HepG2 (cell line): Measurements from ENCODE around the gene PSMB8. TPM values are rescaled to one million over a fixed set of nuclear protein-coding genes. Genes with fewer than 3 reads are reported as not detected.

Experiments
- ARID2 ChIP-seq: sonication (generic); formaldehyde crosslinking; IDR thresholded peaks from 2 replicates; pipeline ENCODE4 v1.8.1; 2022; ENCODE audit warnings: mild to moderate bottlenecking, missing genetic modification reagents, borderline replicate concordance
- ATF7-NPFF ChIP-seq: sonication (generic); formaldehyde crosslinking; IDR thresholded peaks from 2 replicates; pipeline ENCODE4 v1.8.1; 2023; ENCODE audit warnings: mild to moderate bottlenecking, low read depth, missing genetic modification reagents, moderate library complexity
- HMG20A ChIP-seq: IDR thresholded peaks from 2 replicates; pipeline ENCODE4 v1.6.1; 2016; ENCODE audit warnings: borderline replicate concordance
- MAFF ChIP-seq: IDR thresholded peaks from 2 replicates; pipeline ENCODE4 v1.6.1; 2011; ENCODE audit warnings: low read depth, low read length, improper control_type of control experiment
- MEIS1 ChIP-seq: sonication (generic); formaldehyde crosslinking; IDR thresholded peaks from 2 replicates; pipeline ENCODE4 v1.9.0; 2021; ENCODE audit warnings: mild to moderate bottlenecking, missing genetic modification reagents, moderate library complexity, borderline replicate concordance
- RARG ChIP-seq: sonication (generic); formaldehyde crosslinking; IDR thresholded peaks from 2 replicates; pipeline ENCODE4 v1.4.0; 2020; ENCODE audit warnings: low read depth, mild to moderate bottlenecking, missing genetic modification reagents
- RBM39 ChIP-seq: fragments of 200-400 bp; formaldehyde crosslinking; IDR thresholded peaks from one replicate; pipeline ENCODE4 v1.6.1; 2018; ENCODE audit warnings: antibody characterized with exemption, mild to moderate bottlenecking, low read depth, low read length; ENCODE audit not compliant: poor library complexity, severe bottlenecking
- RFX3 ChIP-seq: IDR thresholded peaks from 2 replicates; pipeline ENCODE4 v1.6.1; 2016; ENCODE audit warnings: missing biosample characterization, missing genetic modification reagents
- RXRA ChIP-seq: sonication (generic); formaldehyde crosslinking; IDR thresholded peaks from 2 replicates; pipeline ENCODE4 v1.5.1; 2020; ENCODE audit warnings: missing genetic modification reagents
- SIX4 ChIP-seq: sonication (generic); formaldehyde crosslinking; IDR thresholded peaks from 2 replicates; pipeline ENCODE4 v1.4.0; 2020; ENCODE audit warnings: missing genetic modification reagents
- ZFAT ChIP-seq: sonication (generic); formaldehyde crosslinking; conservative IDR thresholded peaks from 2 replicates; pipeline ENCODE4 v1.8.1; 2023; ENCODE audit warnings: missing genetic modification reagents, inconsistent platforms
- ZNF12 ChIP-seq: sonication (generic); formaldehyde crosslinking; IDR thresholded peaks from 2 replicates; pipeline ENCODE4 v1.5.0; 2020; ENCODE audit warnings: missing genetic modification reagents
- ZNF326 ChIP-seq: sonication (generic); formaldehyde crosslinking; IDR thresholded peaks from 2 replicates; pipeline ENCODE4 v1.4.0; 2020; ENCODE audit warnings: missing genetic modification reagents, borderline replicate concordance
- ZNF556 ChIP-seq: sonication (generic); formaldehyde crosslinking; IDR thresholded peaks from 2 replicates; pipeline ENCODE4 v1.4.0; 2020; ENCODE audit warnings: mild to moderate bottlenecking, missing genetic modification reagents, borderline replicate concordance
- ZNF629 ChIP-seq: sonication (generic); formaldehyde crosslinking; conservative IDR thresholded peaks from 2 replicates; pipeline ENCODE4 v1.5.0; 2020; ENCODE audit warnings: missing genetic modification reagents
- ZNF703 ChIP-seq: sonication (generic); formaldehyde crosslinking; IDR thresholded peaks from 2 replicates; pipeline ENCODE4 v1.5.1; 2020; ENCODE audit warnings: missing genetic modification reagents, mild to moderate bottlenecking, moderate library complexity, borderline replicate concordance
- ZNF777 ChIP-seq: sonication (generic); formaldehyde crosslinking; IDR thresholded peaks from 2 replicates; pipeline ENCODE4 v1.4.0; 2020; ENCODE audit warnings: missing genetic modification reagents
- ZSCAN22 ChIP-seq: sonication (generic); formaldehyde crosslinking; IDR thresholded peaks from 2 replicates; pipeline ENCODE4 v1.4.0; 2020; ENCODE audit warnings: mild to moderate bottlenecking, missing genetic modification reagents
- polyA plus RNA-seq, 8 experiments: library from polyadenylated mRNA; depleted of rRNA in 3 of 8; stranded (reverse) in 7 of 8; unstranded in 1 of 8; fragments of >200 nt; fragmentation: Illumina TruSeq in 4 of 8; extraction: Trizol in 4 of 8; gene quantifications; 2 replicates each; pipeline versions ENCODE4 v1.2.1 to v1.2.3, GENCODE V29; 2011 to 2016; ENCODE audit warnings: low read depth in 4 of 8, missing spikeins in 1 of 8, mixed read lengths in 1 of 8; ENCODE audit not compliant: insufficient read depth in 1 of 8
- total RNA-seq, 5 experiments: library from RNA; depleted of rRNA; stranded (reverse); fragments of >200 nt; fragmentation: Illumina TruSeq; extraction: Trizol; gene quantifications; 2 replicates each; pipeline ENCODE4 v1.2.3, GENCODE V29; 2016; ENCODE audit warnings: low read depth in 1 of 5
- TF ChIP-seq, protein P1 (sequence below): IDR thresholded peaks from 2 replicates; pipeline ENCODE4 v1.6.1; 2012; ENCODE audit warnings: low read length, improper control_type of control experiment
- TF ChIP-seq, protein P2 (sequence below): sonication (generic); formaldehyde crosslinking; IDR thresholded peaks from 2 replicates; pipeline ENCODE4 v1.5.0; 2020; ENCODE audit warnings: missing genetic modification reagents, mild to moderate bottlenecking, borderline replicate concordance
- TF ChIP-seq, protein P3 (sequence below): sonication (generic); formaldehyde crosslinking; conservative IDR thresholded peaks from 2 replicates; pipeline ENCODE4 v1.4.0; 2020; ENCODE audit warnings: mild to moderate bottlenecking, missing genetic modification reagents, moderate library complexity

PSMB8 gene
- total and polyA plus RNA-seq, 2 of the 13 experiments (the other 11 are each of a cell fraction or from before 2014, with no cell fraction given) = 30.7 to 64.7 TPM

DNA sequence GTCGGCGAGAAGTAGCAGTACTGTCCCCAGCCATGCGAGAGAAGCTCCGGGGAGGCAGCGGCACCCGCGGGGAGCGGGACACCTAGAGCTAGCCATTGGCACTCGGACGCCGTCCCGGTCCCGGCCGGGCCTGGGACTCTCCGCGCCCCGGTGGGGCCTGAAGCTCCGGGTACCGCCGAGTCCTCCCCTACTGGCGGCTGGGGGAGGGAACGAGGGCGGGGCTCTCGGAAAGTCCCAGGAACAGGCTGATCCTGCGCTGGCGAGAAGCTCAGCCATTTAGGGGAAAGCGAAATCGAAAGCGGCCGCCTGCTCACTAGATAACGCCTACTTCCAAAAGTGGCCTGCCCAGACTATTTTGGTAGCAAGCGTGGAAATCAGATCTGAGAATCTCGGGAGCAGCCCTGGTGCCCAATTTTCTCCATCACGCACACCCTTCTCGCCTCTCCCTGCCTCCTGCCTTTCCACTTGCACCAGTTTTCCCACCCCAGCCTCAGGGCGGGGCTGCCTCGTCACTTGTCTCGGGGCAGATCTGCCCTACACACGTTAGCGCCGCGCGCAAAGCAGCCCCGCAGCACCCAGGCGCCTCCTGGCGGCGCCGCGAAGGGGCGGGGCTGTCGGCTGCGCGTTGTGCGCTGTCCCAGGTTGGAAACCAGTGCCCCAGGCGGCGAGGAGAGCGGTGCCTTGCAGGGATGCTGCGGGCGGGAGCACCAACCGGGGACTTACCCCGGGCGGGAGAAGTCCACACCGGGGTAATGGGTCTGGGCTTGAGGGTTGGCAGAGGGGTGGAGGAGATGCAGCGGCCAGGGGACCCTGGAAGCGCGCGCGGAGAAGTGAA is 9.9 kb upstream of the PSMB8 start, which contains the start of the genes PSMB9 and TAP1 (continued):
- TF ChIP-seq, protein P1, sequence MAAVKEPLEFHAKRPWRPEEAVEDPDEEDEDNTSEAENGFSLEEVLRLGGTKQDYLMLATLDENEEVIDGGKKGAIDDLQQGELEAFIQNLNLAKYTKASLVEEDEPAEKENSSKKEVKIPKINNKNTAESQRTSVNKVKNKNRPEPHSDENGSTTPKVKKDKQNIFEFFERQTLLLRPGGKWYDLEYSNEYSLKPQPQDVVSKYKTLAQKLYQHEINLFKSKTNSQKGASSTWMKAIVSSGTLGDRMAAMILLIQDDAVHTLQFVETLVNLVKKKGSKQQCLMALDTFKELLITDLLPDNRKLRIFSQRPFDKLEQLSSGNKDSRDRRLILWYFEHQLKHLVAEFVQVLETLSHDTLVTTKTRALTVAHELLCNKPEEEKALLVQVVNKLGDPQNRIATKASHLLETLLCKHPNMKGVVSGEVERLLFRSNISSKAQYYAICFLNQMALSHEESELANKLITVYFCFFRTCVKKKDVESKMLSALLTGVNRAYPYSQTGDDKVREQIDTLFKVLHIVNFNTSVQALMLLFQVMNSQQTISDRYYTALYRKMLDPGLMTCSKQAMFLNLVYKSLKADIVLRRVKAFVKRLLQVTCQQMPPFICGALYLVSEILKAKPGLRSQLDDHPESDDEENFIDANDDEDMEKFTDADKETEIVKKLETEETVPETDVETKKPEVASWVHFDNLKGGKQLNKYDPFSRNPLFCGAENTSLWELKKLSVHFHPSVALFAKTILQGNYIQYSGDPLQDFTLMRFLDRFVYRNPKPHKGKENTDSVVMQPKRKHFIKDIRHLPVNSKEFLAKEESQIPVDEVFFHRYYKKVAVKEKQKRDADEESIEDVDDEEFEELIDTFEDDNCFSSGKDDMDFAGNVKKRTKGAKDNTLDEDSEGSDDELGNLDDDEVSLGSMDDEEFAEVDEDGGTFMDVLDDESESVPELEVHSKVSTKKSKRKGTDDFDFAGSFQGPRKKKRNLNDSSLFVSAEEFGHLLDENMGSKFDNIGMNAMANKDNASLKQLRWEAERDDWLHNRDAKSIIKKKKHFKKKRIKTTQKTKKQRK = no peak
- no peak for TF ChIP-seq RFX3 (CRISPR knock-in tag)
- TF ChIP-seq, protein P2, sequence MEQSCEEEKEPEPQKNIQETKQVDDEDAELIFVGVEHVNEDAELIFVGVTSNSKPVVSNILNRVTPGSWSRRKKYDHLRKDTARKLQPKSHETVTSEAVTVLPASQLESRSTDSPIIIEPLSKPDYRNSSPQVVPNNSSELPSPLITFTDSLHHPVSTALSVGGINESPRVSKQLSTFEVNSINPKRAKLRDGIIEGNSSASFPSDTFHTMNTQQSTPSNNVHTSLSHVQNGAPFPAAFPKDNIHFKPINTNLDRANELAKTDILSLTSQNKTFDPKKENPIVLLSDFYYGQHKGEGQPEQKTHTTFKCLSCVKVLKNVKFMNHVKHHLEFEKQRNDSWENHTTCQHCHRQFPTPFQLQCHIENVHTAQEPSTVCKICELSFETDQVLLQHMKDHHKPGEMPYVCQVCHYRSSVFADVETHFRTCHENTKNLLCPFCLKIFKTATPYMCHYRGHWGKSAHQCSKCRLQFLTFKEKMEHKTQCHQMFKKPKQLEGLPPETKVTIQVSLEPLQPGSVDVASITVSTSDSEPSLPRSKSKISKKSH (CRISPR knock-in tag) = no peak
- TF ChIP-seq MEIS1 (CRISPR knock-in tag) = no peak; the same call in 1 of the 2 replicates
- TF ChIP-seq SIX4 (CRISPR knock-in tag) = no peak; the same call in 1 of the 2 replicates
- no peak for TF ChIP-seq ZNF703 (CRISPR knock-in tag)
- TF ChIP-seq ZNF777 (CRISPR knock-in tag) = peak; percentile 44
- TF ChIP-seq ZFAT (CRISPR knock-in tag) = no peak
- TF ChIP-seq MAFF = no peak
- TF ChIP-seq RARG = no peak
- TF ChIP-seq ZNF629 (CRISPR knock-in tag) = peak; percentile 4; the same call in 1 of the 2 replicates
- peak; percentile 94 for TF ChIP-seq ARID2
- TF ChIP-seq, protein P3, sequence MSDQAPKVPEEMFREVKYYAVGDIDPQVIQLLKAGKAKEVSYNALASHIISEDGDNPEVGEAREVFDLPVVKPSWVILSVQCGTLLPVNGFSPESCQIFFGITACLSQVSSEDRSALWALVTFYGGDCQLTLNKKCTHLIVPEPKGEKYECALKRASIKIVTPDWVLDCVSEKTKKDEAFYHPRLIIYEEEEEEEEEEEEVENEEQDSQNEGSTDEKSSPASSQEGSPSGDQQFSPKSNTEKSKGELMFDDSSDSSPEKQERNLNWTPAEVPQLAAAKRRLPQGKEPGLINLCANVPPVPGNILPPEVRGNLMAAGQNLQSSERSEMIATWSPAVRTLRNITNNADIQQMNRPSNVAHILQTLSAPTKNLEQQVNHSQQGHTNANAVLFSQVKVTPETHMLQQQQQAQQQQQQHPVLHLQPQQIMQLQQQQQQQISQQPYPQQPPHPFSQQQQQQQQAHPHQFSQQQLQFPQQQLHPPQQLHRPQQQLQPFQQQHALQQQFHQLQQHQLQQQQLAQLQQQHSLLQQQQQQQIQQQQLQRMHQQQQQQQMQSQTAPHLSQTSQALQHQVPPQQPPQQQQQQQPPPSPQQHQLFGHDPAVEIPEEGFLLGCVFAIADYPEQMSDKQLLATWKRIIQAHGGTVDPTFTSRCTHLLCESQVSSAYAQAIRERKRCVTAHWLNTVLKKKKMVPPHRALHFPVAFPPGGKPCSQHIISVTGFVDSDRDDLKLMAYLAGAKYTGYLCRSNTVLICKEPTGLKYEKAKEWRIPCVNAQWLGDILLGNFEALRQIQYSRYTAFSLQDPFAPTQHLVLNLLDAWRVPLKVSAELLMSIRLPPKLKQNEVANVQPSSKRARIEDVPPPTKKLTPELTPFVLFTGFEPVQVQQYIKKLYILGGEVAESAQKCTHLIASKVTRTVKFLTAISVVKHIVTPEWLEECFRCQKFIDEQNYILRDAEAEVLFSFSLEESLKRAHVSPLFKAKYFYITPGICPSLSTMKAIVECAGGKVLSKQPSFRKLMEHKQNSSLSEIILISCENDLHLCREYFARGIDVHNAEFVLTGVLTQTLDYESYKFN = no peak; the same call in 1 of the 2 replicates
- peak; percentile 90 for TF ChIP-seq RBM39
- no peak for TF ChIP-seq ZNF326
- peak; percentile 57 for TF ChIP-seq ATF7-NPFF (CRISPR knock-in tag)
- TF ChIP-seq HMG20A = no peak; the same call in 1 of the 2 replicates
- peak; percentile 62; the same call in 1 of the 2 replicates for TF ChIP-seq RXRA (CRISPR knock-in tag)
- peak; percentile 61; the same call in 1 of the 2 replicates for TF ChIP-seq ZNF12 (CRISPR knock-in tag)
- peak; percentile 87 for TF ChIP-seq ZNF556 (CRISPR knock-in tag)
- TF ChIP-seq ZSCAN22 = no peak
